DND-41 (cell line): ENCODE measurements around the gene ASH1L.

ENCODE experiments used
- ATAC-seq: fragments of 200-7000 bp; cut with Tn5 transposase; 3 replicates; pipeline ENCODE4 v1.9.1; 2021; ENCODE audit warnings: low read depth; ENCODE audit not compliant: insufficient read depth
- DNase-seq: peaks from one replicate; pipeline ENCODE4 v3.0.0-alpha.2; 2020
- H2AFZ ChIP-seq: 2 replicates; pipeline ENCODE4 v1.6.0; 2012; ENCODE audit warnings: low read depth, low read length
- H3K27ac ChIP-seq: 2 replicates; pipeline ENCODE4 v1.5.1; 2012; ENCODE audit warnings: low read length, inconsistent platforms
- H3K27me3 ChIP-seq: fragments of 200-600 bp; sonication (generic); 2 replicates; pipeline ENCODE4 v1.6.0; 2012; ENCODE audit warnings: low read length, mild to moderate bottlenecking, inconsistent platforms; ENCODE audit not compliant: insufficient read depth, poor library complexity
- H3K36me3 ChIP-seq: 2 replicates; pipeline ENCODE4 v1.5.1; 2012; ENCODE audit warnings: low read length, inconsistent platforms; ENCODE audit not compliant: insufficient read depth
- H3K4me1 ChIP-seq: 2 replicates; pipeline ENCODE4 v1.5.1; 2012; ENCODE audit warnings: mild to moderate bottlenecking, low read length; ENCODE audit not compliant: insufficient read depth
- H3K4me2 ChIP-seq: 2 replicates; pipeline ENCODE4 v1.6.0; 2012; ENCODE audit warnings: mild to moderate bottlenecking, moderate library complexity, low read length, inconsistent platforms; ENCODE audit not compliant: insufficient read depth
- H3K4me3 ChIP-seq, 2 experiments: fragments of 200-600 bp in 1 of 2; shearing (Covaris generic) in 1 of 2; 2 replicates each; pipeline ENCODE4 v1.5.1; 2012 to 2016; ENCODE audit warnings: inconsistent platforms in 2 of 2, low read length in 2 of 2, mild to moderate bottlenecking in 2 of 2, low read depth in 1 of 2, moderate library complexity in 1 of 2
- H3K79me2 ChIP-seq: 2 replicates; pipeline ENCODE4 v1.6.0; 2012; ENCODE audit warnings: low read length, inconsistent platforms; ENCODE audit not compliant: insufficient read depth
- H3K9ac ChIP-seq: 2 replicates; pipeline ENCODE4 v1.6.0; 2012; ENCODE audit warnings: low read depth, mild to moderate bottlenecking, inconsistent platforms, low read length, moderate library complexity
- H3K9me3 ChIP-seq: 2 replicates; pipeline ENCODE4 v1.5.1; 2012; ENCODE audit warnings: low read length, moderate library complexity, mild to moderate bottlenecking, inconsistent platforms; ENCODE audit not compliant: insufficient read depth, severe bottlenecking
- H4K20me1 ChIP-seq: 2 replicates; pipeline ENCODE4 v1.6.0; 2012; ENCODE audit warnings: low read length; ENCODE audit not compliant: insufficient read depth
- EZH2 ChIP-seq: IDR thresholded peaks from 3 replicates; pipeline ENCODE4 v1.6.1; 2012; ENCODE audit warnings: borderline replicate concordance, low read depth, mild to moderate bottlenecking, moderate library complexity, low read length, inconsistent platforms; ENCODE audit not compliant: severe bottlenecking
- TF ChIP-seq, protein P1 (sequence below): IDR thresholded peaks from 2 replicates; pipeline ENCODE4 v1.5.1; 2012; ENCODE audit warnings: borderline replicate concordance, low read length, moderate library complexity, mild to moderate bottlenecking; ENCODE audit not compliant: poor library complexity, severe bottlenecking; ENCODE audit errors: extremely low read depth

Gene ASH1L

GRCh38 chr1:155379631-155380090, 182.9 kb downstream of the ASH1L start:
- Histone ChIP-seq H2AFZ (no peak overlapping the region), H3K9ac (no peak overlapping the region), H3K4me1 (no peaks in the 10 kb centered on the region), H3K79me2 (no peaks in the 10 kb centered on the region), H3K4me3 (no peak overlapping the region), H3K27ac (no peak overlapping the region), H4K20me1 (no peaks in the 10 kb centered on the region), H3K9me3 (no peaks in the 10 kb centered on the region), H3K27me3 (no peaks in the 10 kb centered on the region), H3K4me2 (no peak overlapping the region), H3K36me3 (peaks cover 45% of the 10 kb centered on the region)
- no peak for ATAC-seq
- no peak for TF ChIP-seq EZH2
- TF ChIP-seq, protein P1, sequence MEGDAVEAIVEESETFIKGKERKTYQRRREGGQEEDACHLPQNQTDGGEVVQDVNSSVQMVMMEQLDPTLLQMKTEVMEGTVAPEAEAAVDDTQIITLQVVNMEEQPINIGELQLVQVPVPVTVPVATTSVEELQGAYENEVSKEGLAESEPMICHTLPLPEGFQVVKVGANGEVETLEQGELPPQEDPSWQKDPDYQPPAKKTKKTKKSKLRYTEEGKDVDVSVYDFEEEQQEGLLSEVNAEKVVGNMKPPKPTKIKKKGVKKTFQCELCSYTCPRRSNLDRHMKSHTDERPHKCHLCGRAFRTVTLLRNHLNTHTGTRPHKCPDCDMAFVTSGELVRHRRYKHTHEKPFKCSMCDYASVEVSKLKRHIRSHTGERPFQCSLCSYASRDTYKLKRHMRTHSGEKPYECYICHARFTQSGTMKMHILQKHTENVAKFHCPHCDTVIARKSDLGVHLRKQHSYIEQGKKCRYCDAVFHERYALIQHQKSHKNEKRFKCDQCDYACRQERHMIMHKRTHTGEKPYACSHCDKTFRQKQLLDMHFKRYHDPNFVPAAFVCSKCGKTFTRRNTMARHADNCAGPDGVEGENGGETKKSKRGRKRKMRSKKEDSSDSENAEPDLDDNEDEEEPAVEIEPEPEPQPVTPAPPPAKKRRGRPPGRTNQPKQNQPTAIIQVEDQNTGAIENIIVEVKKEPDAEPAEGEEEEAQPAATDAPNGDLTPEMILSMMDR: no peak
- DNase-seq: no peak

DNA sequence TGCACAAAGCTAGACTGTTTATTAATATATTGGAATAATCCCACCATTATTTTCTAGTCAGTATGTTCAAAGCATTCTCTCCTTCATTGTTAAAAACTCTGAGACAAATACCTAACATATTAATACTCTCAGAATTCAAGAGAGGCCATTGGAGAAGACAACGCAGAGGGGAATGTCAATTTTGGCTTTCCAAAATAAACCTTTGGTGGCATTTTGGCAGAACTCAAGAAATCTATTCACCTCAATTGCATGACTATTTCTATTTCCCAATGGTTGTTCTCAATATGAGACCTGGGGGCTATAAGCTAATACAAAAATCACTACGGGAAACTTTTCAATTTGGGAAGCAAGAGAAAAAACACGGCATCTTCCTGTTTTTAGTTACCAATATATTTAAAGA, 183.4 kb downstream of the ASH1L start:
- Histone ChIP-seq H3K27me3 (no peaks in the 10 kb centered on the region), H3K79me2 (no peaks in the 10 kb centered on the region), H4K20me1 (no peaks in the 10 kb centered on the region), H3K4me1 (no peaks in the 10 kb centered on the region), H3K9me3 (no peaks in the 10 kb centered on the region), H3K9ac (no peak overlapping the region), H3K27ac (no peak overlapping the region), H3K4me2 (no peak overlapping the region), H3K4me3 (no peak overlapping the region), H3K36me3 (peaks cover 50% of the 10 kb centered on the region), H2AFZ (no peak overlapping the region)
- TF ChIP-seq, protein P1: no peak
- no peak for TF ChIP-seq EZH2
- DNase-seq (no peak), ATAC-seq (no peak)

DNA sequence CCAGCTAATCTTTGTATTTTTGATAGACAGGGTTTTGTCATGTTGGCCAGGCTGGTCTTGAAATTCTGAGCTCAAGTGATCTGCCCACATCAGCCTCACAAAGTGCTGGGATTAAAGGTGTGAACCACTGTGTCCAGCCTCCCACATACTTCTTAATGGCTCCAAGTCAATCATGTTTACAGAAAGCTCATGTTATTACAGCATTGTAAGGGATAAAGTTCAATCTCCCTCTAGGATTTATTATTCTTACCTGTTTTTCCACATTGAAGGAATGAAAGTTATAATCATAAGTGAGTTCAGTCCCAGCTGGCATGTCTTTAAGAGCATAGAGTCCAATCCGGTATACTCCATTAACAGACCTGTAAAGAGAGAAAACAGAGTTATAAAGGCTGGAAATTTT, 202.6 kb downstream of the ASH1L start:
- TF ChIP-seq, protein P1: no peak
- TF ChIP-seq EZH2: no peak

DNA sequence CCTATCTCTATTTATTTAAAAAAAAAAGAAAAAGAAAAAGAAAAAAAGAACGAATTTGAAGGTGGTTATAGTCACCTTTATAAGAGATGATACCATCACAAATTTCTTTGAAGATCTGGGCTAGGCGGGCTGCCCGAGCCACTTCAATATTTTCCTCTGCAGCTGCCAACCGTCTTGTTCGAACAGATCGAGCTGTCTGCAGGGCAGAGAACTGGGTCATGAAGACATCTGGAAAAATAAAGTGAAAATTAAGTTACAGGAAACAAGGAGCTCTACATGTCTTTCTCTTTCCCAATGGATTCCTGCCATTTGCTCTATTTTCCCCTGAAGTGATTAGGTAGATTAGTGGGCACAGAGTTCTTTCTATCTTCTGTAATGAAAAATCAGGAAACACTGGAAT, 210.0 kb downstream of the ASH1L start:
- H3K9ac ChIP-seq: no peak overlapping the region
- H4K20me1 ChIP-seq: no peaks in the 10 kb centered on the region
- ATAC-seq (no peak), DNase-seq (no peak)
- no peak for TF ChIP-seq EZH2
- TF ChIP-seq, protein P1: no peak
- no peaks in the 10 kb centered on the region for H3K79me2 ChIP-seq
- H3K9me3 ChIP-seq: no peaks in the 10 kb centered on the region
- no peak overlapping the region for H2AFZ ChIP-seq
- H3K4me2 ChIP-seq: no peak overlapping the region
- peaks cover 83% of the 10 kb centered on the region for H3K36me3 ChIP-seq
- H3K4me1 ChIP-seq: no peaks in the 10 kb centered on the region
- no peaks in the 10 kb centered on the region for H3K27me3 ChIP-seq
- no peak overlapping the region for H3K4me3 ChIP-seq
- no peak overlapping the region for H3K27ac ChIP-seq

More for the DNA sequence above, 202.6 kb downstream of the ASH1L start:
- Histone ChIP-seq H3K4me2 (no peak overlapping the region), H3K36me3 (peaks cover 66% of the 10 kb centered on the region), H2AFZ (no peak overlapping the region), H3K27ac (no peak overlapping the region), H3K4me1 (no peaks in the 10 kb centered on the region), H3K27me3 (no peaks in the 10 kb centered on the region), H4K20me1 (no peaks in the 10 kb centered on the region), H3K9me3 (no peaks in the 10 kb centered on the region), H3K9ac (no peak overlapping the region), H3K79me2 (no peaks in the 10 kb centered on the region), H3K4me3 (no peak overlapping the region)
- no peak for ATAC-seq
- no peak for DNase-seq
